H9 (cell line): ENCODE measurements around the gene CLCN2. TPM values are rescaled to one million over a fixed set of nuclear protein-coding genes. Genes with fewer than 3 reads are reported as not detected.

Source experiments
- DNase-seq: peaks from one replicate; pipeline ENCODE4 v3.0.0-alpha.2; 2017
- H2AFZ ChIP-seq: one replicate; pipeline ENCODE4 v1.6.1; 2013; ENCODE audit warnings: mild to moderate bottlenecking, low read length, control low read depth, moderate library complexity
- H2AK5ac ChIP-seq: 2 replicates; pipeline ENCODE4 v1.6.1; 2013; ENCODE audit warnings: low read length, control low read depth, mixed read lengths; ENCODE audit not compliant: insufficient read length
- H2BK120ac ChIP-seq: one replicate; pipeline ENCODE4 v1.6.1; 2013; ENCODE audit warnings: low read depth, mild to moderate bottlenecking, low read length, control low read depth, inconsistent platforms; ENCODE audit not compliant: poor library complexity, severe bottlenecking
- H2BK12ac ChIP-seq: 2 replicates; pipeline ENCODE4 v1.6.1; 2013; ENCODE audit warnings: low read length, control low read depth, mixed read lengths, low read depth; ENCODE audit not compliant: insufficient read length
- H2BK15ac ChIP-seq: 2 replicates; pipeline ENCODE4 v1.6.1; 2013; ENCODE audit warnings: low read depth, low read length, control low read depth
- H2BK20ac ChIP-seq: one replicate; pipeline ENCODE4 v1.6.1; 2013; ENCODE audit warnings: low read depth, mild to moderate bottlenecking, low read length, control low read depth, inconsistent platforms; ENCODE audit not compliant: poor library complexity, severe bottlenecking
- H2BK5ac ChIP-seq: 2 replicates; pipeline ENCODE4 v1.6.1; 2013; ENCODE audit warnings: low read length, control low read depth, mixed read lengths; ENCODE audit not compliant: insufficient read length
- H3K14ac ChIP-seq: 2 replicates; pipeline ENCODE4 v1.6.1; 2013; ENCODE audit warnings: low read length, control low read depth; ENCODE audit not compliant: insufficient read depth
- H3K18ac ChIP-seq: 2 replicates; pipeline ENCODE4 v1.6.1; 2013; ENCODE audit warnings: low read depth, mild to moderate bottlenecking, mixed read lengths, low read length, control low read depth; ENCODE audit not compliant: insufficient read length
- H3K23ac ChIP-seq: 2 replicates; pipeline ENCODE4 v1.6.1; 2013; ENCODE audit warnings: low read length, control low read depth, mixed read lengths, low read depth; ENCODE audit not compliant: insufficient read length
- H3K23me2 ChIP-seq: 2 replicates; pipeline ENCODE4 v1.6.1; 2013; ENCODE audit warnings: low read depth, mild to moderate bottlenecking, mixed read lengths, low read length, control low read depth; ENCODE audit not compliant: insufficient read length, poor library complexity, severe bottlenecking
- H3K27ac ChIP-seq: 2 replicates; pipeline ENCODE4 v1.5.1; 2013; ENCODE audit warnings: low read length, control low read depth, mixed read lengths, low read depth; ENCODE audit not compliant: insufficient read length
- H3K27me3 ChIP-seq: 2 replicates; pipeline ENCODE4 v1.6.1; 2013; ENCODE audit warnings: low read length, control low read depth, inconsistent platforms; ENCODE audit not compliant: insufficient read depth
- H3K4ac ChIP-seq: 2 replicates; pipeline ENCODE4 v1.6.1; 2013; ENCODE audit warnings: low read depth, mild to moderate bottlenecking, control low read depth, inconsistent platforms, low read length, moderate library complexity
- H3K4me1 ChIP-seq: 2 replicates; pipeline ENCODE4 v1.6.1; 2013; ENCODE audit warnings: low read length, control low read depth, inconsistent platforms; ENCODE audit not compliant: insufficient read depth
- H3K4me2 ChIP-seq: 2 replicates; pipeline ENCODE4 v1.6.1; 2013; ENCODE audit warnings: low read length, control low read depth, mixed read lengths; ENCODE audit not compliant: insufficient read length, insufficient read depth
- H3K56ac ChIP-seq: 2 replicates; pipeline ENCODE4 v1.6.1; 2013; ENCODE audit warnings: low read depth, mild to moderate bottlenecking, mixed read lengths, low read length, control low read depth; ENCODE audit not compliant: insufficient read length
- H3K79me1 ChIP-seq: 2 replicates; pipeline ENCODE4 v1.6.1; 2013; ENCODE audit warnings: low read depth, mild to moderate bottlenecking, moderate library complexity, low read length, control low read depth, inconsistent platforms; ENCODE audit not compliant: insufficient read depth, poor library complexity, severe bottlenecking
- H3K79me2 ChIP-seq: 2 replicates; pipeline ENCODE4 v1.6.1; 2013; ENCODE audit warnings: low read length, control low read depth, inconsistent platforms; ENCODE audit not compliant: insufficient read depth
- H3K9ac ChIP-seq: 2 replicates; pipeline ENCODE4 v1.6.1; 2013; ENCODE audit warnings: low read length, control low read depth, mixed read lengths; ENCODE audit not compliant: insufficient read length; ENCODE audit errors: extremely low read depth
- H3K9me3 ChIP-seq: one replicate; pipeline ENCODE4 v1.6.1; 2013; ENCODE audit warnings: low read depth, low read length, inconsistent platforms; ENCODE audit not compliant: control insufficient read depth
- H3T11ph ChIP-seq: one replicate; pipeline ENCODE4 v1.6.1; 2013; ENCODE audit warnings: mild to moderate bottlenecking, low read length, control low read depth, inconsistent platforms
- H4K20me1 ChIP-seq: one replicate; pipeline ENCODE4 v1.6.1; 2013; ENCODE audit not compliant: control insufficient read depth, insufficient read length, insufficient read depth
- H4K5ac ChIP-seq: 2 replicates; pipeline ENCODE4 v1.6.1; 2013; ENCODE audit warnings: low read depth, mild to moderate bottlenecking, mixed read lengths, low read length, control low read depth; ENCODE audit not compliant: insufficient read length
- H4K8ac ChIP-seq: replicated peaks from 2 replicates; pipeline ENCODE4 v1.6.1; 2013; ENCODE audit warnings: low read length, control low read depth, mixed read lengths, low read depth; ENCODE audit not compliant: insufficient read length
- H4K91ac ChIP-seq: 2 replicates; pipeline ENCODE4 v1.6.1; 2013; ENCODE audit warnings: low read depth, mild to moderate bottlenecking, moderate library complexity, mixed read lengths, low read length, control low read depth; ENCODE audit not compliant: insufficient read length
- H3K27ac Mint-ChIP-seq, 3 experiments: 2 replicates in 2 of 3; 3 replicates in 1 of 3; pipeline ENCODE4 v1.8.0; 2020 to 2021; ENCODE audit warnings: mixed read lengths in 3 of 3, mild to moderate bottlenecking in 1 of 3, moderate library complexity in 1 of 3
- H3K27me3 Mint-ChIP-seq: 2 replicates; pipeline ENCODE4 v1.8.0; 2021; ENCODE audit warnings: low read depth, mild to moderate bottlenecking, moderate library complexity, mixed read lengths
- H3K36me3 Mint-ChIP-seq, 3 experiments: 2 replicates in 2 of 3; 3 replicates in 1 of 3; pipeline ENCODE4 v1.8.0; 2020 to 2021; ENCODE audit warnings: low read depth in 3 of 3, mixed read lengths in 3 of 3; ENCODE audit not compliant: insufficient read depth in 1 of 3
- H3K4me1 Mint-ChIP-seq, 2 experiments: 2 replicates each; pipeline ENCODE4 v1.8.0; 2020; ENCODE audit warnings: mixed read lengths in 2 of 2
- H3K4me3 Mint-ChIP-seq, 2 experiments: 2 replicates in 1 of 2; 3 replicates in 1 of 2; pipeline ENCODE4 v1.8.0; 2020 to 2021; ENCODE audit warnings: mild to moderate bottlenecking in 2 of 2, mixed read lengths in 2 of 2, moderate library complexity in 1 of 2
- H3K9me3 Mint-ChIP-seq, 2 experiments: 2 replicates in 1 of 2; 3 replicates in 1 of 2; pipeline ENCODE4 v1.8.0; 2020; ENCODE audit warnings: mild to moderate bottlenecking in 2 of 2, mixed read lengths in 2 of 2, moderate library complexity in 1 of 2
- whole genome bisulfite sequencing: extraction: QIAGEN DNeasy Blood & Tissue Kit; methylation state at CpG from one replicate; pipeline ENCODE4 v1.1.7; 2013; ENCODE audit warnings: missing lambda C conversion rate, low lambda C conversion rate, mixed read lengths; ENCODE audit not compliant: insufficient read length; ENCODE audit errors: extremely low coverage; 5-methylcytosine and 5-hydroxymethylcytosine counted together
- total RNA-seq: library from RNA; stranded (reverse); gene quantifications from 2 replicates; pipeline ENCODE4 v1.2.1, GENCODE V29; 2021
- TF ChIP-seq, protein P1 (sequence below): fragments of 200-600 bp; sonication (generic); conservative IDR thresholded peaks from 3 replicates; pipeline ENCODE4 v1.8.0; 2021; ENCODE audit warnings: antibody characterized with exemption, mild to moderate bottlenecking

Gene CLCN2
- total RNA-seq, 1 experiment from 2014 or later: 17.2 TPM

DNA sequence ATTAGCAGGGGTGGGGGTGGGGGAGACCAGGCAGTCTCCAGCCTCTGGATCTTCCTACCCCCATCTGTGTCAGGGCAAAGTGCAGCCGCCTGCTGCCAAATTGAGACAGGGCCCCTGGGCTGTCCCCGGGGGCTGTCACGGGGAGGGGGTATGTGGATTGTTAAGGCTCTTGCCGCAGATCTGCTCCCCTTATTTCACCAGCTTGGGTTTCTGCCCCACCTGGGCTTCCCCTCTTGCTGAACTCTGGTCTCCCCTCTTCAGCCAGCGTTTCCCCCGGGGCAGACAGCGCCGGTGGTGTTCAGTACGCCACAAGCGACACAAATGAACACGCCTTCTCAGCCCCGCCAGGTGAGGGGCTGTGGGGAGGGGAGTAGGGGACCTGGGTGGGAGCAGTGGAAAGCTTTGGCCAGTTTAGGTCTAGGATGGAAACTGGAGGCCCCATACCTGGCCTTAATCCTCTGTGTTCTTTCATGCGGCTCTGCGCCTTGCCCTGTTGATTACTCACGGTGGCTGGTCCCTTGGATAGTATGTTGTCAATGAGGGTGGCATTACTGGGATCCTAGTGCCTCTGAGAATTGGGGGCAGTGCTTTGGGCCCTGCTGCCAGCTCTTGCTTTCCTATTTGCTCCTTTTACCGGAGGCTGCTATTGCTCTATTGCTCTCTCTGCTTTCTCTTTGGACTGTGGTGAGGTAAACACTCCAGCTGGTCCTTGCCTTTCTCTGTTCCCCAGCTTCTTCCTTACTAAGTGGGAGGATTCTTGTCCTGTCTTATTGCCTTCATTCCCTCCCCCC lies 45.3 kb downstream of the CLCN2 start:
- Histone ChIP-seq H4K91ac (no peak overlapping the region), H2BK20ac (no peak overlapping the region), H3K23me2 (peaks cover 10% of the 10 kb centered on the region), H2BK12ac (no peak overlapping the region), H3K27ac (no peak overlapping the region), H3K9me3 (no peaks in the 10 kb centered on the region), H3T11ph (no peak overlapping the region), H3K27me3 (no peaks in the 10 kb centered on the region), H3K23ac (no peak overlapping the region), H3K79me1 (peaks cover 6% of the 10 kb centered on the region), H3K18ac (no peak overlapping the region), H2AK5ac (no peak overlapping the region), H2AFZ (no peak overlapping the region), H3K4ac (no peak overlapping the region), H2BK15ac (no peak overlapping the region), H4K20me1 (no peaks in the 10 kb centered on the region), H3K79me2 (peaks cover 42% of the 10 kb centered on the region), H3K9ac (peak overlapping the region; percentile 85), H4K5ac (no peak overlapping the region), H3K56ac (no peak overlapping the region), H3K14ac (no peak overlapping the region), H3K4me1 (peaks cover 8% of the 10 kb centered on the region; the same call in 1 of the 2 replicates), H2BK5ac (no peak overlapping the region), H2BK120ac (no peak overlapping the region), H3K4me2 (peak overlapping the region; percentile 97), H4K8ac (no peak overlapping the region)
- H3K4me3 Mint-ChIP-seq: peak overlapping the region; percentile 87 to 93
- no CpG with 5 or more reads among the region's 16 CpGs for WGBS
- peaks cover 26 to 27% of the 10 kb centered on the region in 2 experiments for H3K4me1 Mint-ChIP-seq
- no peaks in the 10 kb centered on the region for H3K9me3 Mint-ChIP-seq
- H3K27me3 Mint-ChIP-seq: no peaks in the 10 kb centered on the region
- DNase-seq: no peak
- peaks cover 29 to 52% (median 38%) of the 10 kb centered on the region in 3 experiments; a peak in 6 of 7 replicates for H3K36me3 Mint-ChIP-seq
- peak overlapping the region in 2 of 3 experiments; percentile 21 to 68; a peak in 4 of 7 replicates for H3K27ac Mint-ChIP-seq
- TF ChIP-seq, protein P1, sequence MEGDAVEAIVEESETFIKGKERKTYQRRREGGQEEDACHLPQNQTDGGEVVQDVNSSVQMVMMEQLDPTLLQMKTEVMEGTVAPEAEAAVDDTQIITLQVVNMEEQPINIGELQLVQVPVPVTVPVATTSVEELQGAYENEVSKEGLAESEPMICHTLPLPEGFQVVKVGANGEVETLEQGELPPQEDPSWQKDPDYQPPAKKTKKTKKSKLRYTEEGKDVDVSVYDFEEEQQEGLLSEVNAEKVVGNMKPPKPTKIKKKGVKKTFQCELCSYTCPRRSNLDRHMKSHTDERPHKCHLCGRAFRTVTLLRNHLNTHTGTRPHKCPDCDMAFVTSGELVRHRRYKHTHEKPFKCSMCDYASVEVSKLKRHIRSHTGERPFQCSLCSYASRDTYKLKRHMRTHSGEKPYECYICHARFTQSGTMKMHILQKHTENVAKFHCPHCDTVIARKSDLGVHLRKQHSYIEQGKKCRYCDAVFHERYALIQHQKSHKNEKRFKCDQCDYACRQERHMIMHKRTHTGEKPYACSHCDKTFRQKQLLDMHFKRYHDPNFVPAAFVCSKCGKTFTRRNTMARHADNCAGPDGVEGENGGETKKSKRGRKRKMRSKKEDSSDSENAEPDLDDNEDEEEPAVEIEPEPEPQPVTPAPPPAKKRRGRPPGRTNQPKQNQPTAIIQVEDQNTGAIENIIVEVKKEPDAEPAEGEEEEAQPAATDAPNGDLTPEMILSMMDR: no peak
